ENCODE results near the gene KIAA2012.

Gene KIAA2012

DNA sequence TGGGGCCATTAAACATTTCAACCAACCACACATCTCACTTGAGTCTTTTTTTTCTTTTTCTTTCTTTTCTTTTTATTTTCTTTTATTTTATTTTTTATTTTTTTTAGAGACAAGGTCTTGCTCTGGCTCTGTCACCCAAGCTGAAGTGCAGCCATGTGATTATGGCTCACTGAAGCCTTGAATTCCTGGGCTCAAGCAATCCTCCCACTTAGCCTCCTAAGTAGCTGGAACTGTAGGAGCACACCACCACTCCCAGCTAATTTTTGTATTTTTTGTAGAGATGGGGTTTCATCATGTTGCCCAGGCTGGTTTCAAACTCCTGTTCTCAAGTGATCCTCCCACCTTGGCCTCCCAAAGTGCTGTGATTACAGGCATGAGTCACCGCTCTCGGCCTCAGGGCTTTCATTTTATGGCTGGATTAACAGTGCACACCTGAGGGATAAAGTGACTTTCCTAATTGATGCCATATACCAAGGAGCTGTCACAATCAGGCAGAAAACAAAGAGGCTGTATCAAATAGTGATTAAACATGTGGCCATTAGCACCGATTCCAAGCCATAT, 21.5 kb downstream of the KIAA2012 start:
- DNase-seq (ENCODE audit: insufficient read length, low spot score), result no peak
- TF ChIP-seq POU2F2 (IDR thresholded peaks at IDR 0.05; ENCODE audit: low read depth, low read length) (no peak), TAF1 (IDR thresholded peaks at IDR 0.05; ENCODE audit: low read depth, low read length) (no peak), POLR2AphosphoS5 (IDR thresholded peaks at IDR 0.05; ENCODE audit: low read depth, low read length) (no peak), POLR2A (IDR thresholded peaks at IDR 0.05; ENCODE audit: low read depth, low read length) (no peak), SPI1 (IDR thresholded peaks at IDR 0.05; ENCODE audit: low read depth, low read length) (no peak), PAX5 (IDR thresholded peaks at IDR 0.05; ENCODE audit: insufficient read depth, low read length, severe bottlenecking) (no peak)
- no peak for FAIRE-seq

DNA sequence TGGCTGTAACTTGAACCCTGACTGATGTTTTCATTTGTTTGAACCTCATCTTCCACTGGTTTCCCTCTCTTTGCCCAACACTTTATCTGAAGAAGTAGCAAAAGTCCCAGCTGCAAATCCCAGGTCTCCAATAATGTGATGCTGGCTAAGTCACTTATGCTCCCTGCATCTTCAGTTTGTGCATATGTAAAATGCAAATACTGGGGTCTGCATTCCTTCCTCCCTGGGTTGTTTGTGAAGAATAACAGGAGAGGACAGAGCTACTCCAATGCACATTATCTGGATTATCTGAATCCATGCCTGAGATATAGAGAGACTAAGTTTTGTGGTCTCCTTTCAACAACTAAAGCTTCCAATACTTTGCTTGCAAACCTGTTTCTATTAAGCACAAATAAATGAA, 22.2 kb downstream of the KIAA2012 start:
- TF ChIP-seq POLR2A (IDR thresholded peaks at IDR 0.05; ENCODE audit: low read depth, low read length) (no peak), TAF1 (IDR thresholded peaks at IDR 0.05; ENCODE audit: low read depth, low read length) (no peak), POU2F2 (IDR thresholded peaks at IDR 0.05; ENCODE audit: low read depth, low read length) (no peak), PAX5 (IDR thresholded peaks at IDR 0.05; ENCODE audit: insufficient read depth, low read length, severe bottlenecking) (no peak), POLR2AphosphoS5 (IDR thresholded peaks at IDR 0.05; ENCODE audit: low read depth, low read length) (no peak), SPI1 (IDR thresholded peaks at IDR 0.05; ENCODE audit: low read depth, low read length) (no peak)
- DNase-seq (ENCODE audit: insufficient read length, low spot score), result no peak
- no peak for FAIRE-seq

- no peak for TF ChIP-seq TAF1 (IDR thresholded peaks at IDR 0.05; ENCODE audit: low read depth, low read length)
- no peak for TF ChIP-seq POLR2AphosphoS5 (IDR thresholded peaks at IDR 0.05; ENCODE audit: low read depth, low read length)
- TF ChIP-seq PAX5 (IDR thresholded peaks at IDR 0.05; ENCODE audit: insufficient read depth, low read length, severe bottlenecking), result no peak
- no peak for TF ChIP-seq SPI1 (IDR thresholded peaks at IDR 0.05; ENCODE audit: low read depth, low read length)
- TF ChIP-seq POLR2A (IDR thresholded peaks at IDR 0.05; ENCODE audit: low read depth, low read length), result no peak
- TF ChIP-seq POU2F2 (IDR thresholded peaks at IDR 0.05; ENCODE audit: low read depth, low read length), result no peak
- DNase-seq (ENCODE audit: insufficient read length, low spot score), result no peak
- FAIRE-seq, result no peak
Observed at GRCh38 chr2:202096736-202097135, 23.7 kb downstream of the KIAA2012 start.

- TF ChIP-seq TAF1 (IDR thresholded peaks at IDR 0.05; ENCODE audit: low read depth, low read length) (no peak), POLR2AphosphoS5 (IDR thresholded peaks at IDR 0.05; ENCODE audit: low read depth, low read length) (no peak)
- DNase-seq (ENCODE audit: insufficient read length, low spot score) (no peak), FAIRE-seq (no peak)
Observed at GRCh38 chr2:202098291-202098690, 25.2 kb downstream of the KIAA2012 start.

- no peak for TF ChIP-seq POU2F2 (IDR thresholded peaks at IDR 0.05; ENCODE audit: low read depth, low read length)
- no peak for TF ChIP-seq SPI1 (IDR thresholded peaks at IDR 0.05; ENCODE audit: low read depth, low read length)
- FAIRE-seq, result no peak
- DNase-seq (ENCODE audit: insufficient read length, low spot score), result no peak
Observed at GRCh38 chr2:202099515-202099914, 26.5 kb downstream of the KIAA2012 start.

- TF ChIP-seq POU2F2 (IDR thresholded peaks at IDR 0.05; ENCODE audit: low read depth, low read length), result no peak
- TF ChIP-seq SPI1 (IDR thresholded peaks at IDR 0.05; ENCODE audit: low read depth, low read length), result no peak
- no peak for TF ChIP-seq POLR2A (IDR thresholded peaks at IDR 0.05; ENCODE audit: low read depth, low read length)
- TF ChIP-seq PAX5 (IDR thresholded peaks at IDR 0.05; ENCODE audit: insufficient read depth, low read length, severe bottlenecking), result no peak
- no peak for TF ChIP-seq TAF1 (IDR thresholded peaks at IDR 0.05; ENCODE audit: low read depth, low read length)
- TF ChIP-seq POLR2AphosphoS5 (IDR thresholded peaks at IDR 0.05; ENCODE audit: low read depth, low read length), result no peak
- no peak for DNase-seq (ENCODE audit: insufficient read length, low spot score)
- no peak for FAIRE-seq
Observed at GRCh38 chr2:202100176-202100575, 27.1 kb downstream of the KIAA2012 start.

GRCh38 chr2:202101026-202101579, 28.0 kb downstream of the KIAA2012 start:
- TF ChIP-seq POLR2A (IDR thresholded peaks at IDR 0.05; ENCODE audit: low read depth, low read length), result no peak
- no peak for TF ChIP-seq POLR2AphosphoS5 (IDR thresholded peaks at IDR 0.05; ENCODE audit: low read depth, low read length)
- no peak for TF ChIP-seq SPI1 (IDR thresholded peaks at IDR 0.05; ENCODE audit: low read depth, low read length)
- no peak for TF ChIP-seq PAX5 (IDR thresholded peaks at IDR 0.05; ENCODE audit: insufficient read depth, low read length, severe bottlenecking)
- no peak for TF ChIP-seq POU2F2 (IDR thresholded peaks at IDR 0.05; ENCODE audit: low read depth, low read length)
- no peak for TF ChIP-seq TAF1 (IDR thresholded peaks at IDR 0.05; ENCODE audit: low read depth, low read length)
- DNase-seq (ENCODE audit: insufficient read length, low spot score) (no peak), FAIRE-seq (no peak)

DNA sequence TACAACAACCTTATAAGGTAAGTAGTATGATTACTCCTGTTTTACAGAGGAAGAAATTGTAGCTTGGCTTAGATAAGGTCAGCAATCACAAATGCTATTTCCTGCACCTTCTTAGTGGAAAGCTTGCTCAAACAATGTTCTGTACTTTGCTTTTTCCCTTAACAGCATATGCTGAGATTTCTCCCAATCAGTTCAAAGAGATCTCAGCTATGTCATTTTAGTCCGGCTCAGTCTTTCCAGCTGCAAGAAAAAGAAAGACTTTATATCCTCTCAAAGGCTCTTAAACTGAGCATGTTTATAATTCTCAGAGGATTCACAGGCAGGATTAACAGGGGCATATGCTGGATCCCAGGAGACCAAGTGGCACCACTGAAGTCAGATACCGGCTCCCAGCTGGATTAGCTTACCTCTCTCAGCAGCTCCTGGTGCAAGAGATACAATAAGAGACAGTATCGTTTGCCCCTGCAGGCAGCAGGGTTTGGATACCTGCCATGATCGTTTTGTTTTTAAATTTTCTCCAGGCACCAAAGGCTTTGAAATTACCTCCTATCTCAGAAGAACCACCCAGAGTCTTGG, 29.5 kb downstream of the KIAA2012 start:
- FAIRE-seq, result no peak
- TF ChIP-seq TAF1 (IDR thresholded peaks at IDR 0.05; ENCODE audit: low read depth, low read length), result no peak

GRCh38 chr2:202104286-202104870, 31.3 kb downstream of the KIAA2012 start:
- TF ChIP-seq POLR2A (IDR thresholded peaks at IDR 0.05; ENCODE audit: low read depth, low read length) (no peak), POLR2AphosphoS5 (IDR thresholded peaks at IDR 0.05; ENCODE audit: low read depth, low read length) (no peak), TAF1 (IDR thresholded peaks at IDR 0.05; ENCODE audit: low read depth, low read length) (no peak), PAX5 (IDR thresholded peaks at IDR 0.05; ENCODE audit: insufficient read depth, low read length, severe bottlenecking) (no peak), SPI1 (IDR thresholded peaks at IDR 0.05; ENCODE audit: low read depth, low read length) (no peak), POU2F2 (IDR thresholded peaks at IDR 0.05; ENCODE audit: low read depth, low read length) (no peak)
- peak; percentile 14 for DNase-seq (ENCODE audit: insufficient read length, low spot score)
- FAIRE-seq, result peak; percentile 59

More for the DNA sequence above, 29.5 kb downstream of the KIAA2012 start:
- DNase-seq (ENCODE audit: insufficient read length, low spot score), result no peak

DNA sequence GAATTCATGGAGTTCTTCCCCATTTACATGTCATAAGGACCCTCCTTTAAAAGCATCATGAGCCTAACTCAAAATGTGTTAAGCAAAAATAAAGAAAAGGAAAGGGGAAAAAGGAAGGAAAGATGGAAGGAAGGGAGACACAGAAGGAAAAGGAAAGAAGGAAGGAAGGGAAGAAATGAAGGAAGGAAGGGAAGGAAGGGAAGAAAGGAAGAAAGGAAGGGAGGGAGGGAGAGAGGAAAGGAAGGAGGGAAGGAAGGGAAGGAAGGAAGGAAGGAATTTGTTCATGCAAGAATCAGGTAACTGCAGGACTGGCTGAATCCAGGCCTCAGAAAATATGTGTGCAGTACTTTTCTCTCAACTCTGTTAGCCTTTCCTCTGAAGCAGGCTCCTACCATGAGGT, 32.0 kb downstream of the KIAA2012 start:
- no peak for DNase-seq (ENCODE audit: insufficient read length, low spot score)
- no peak for FAIRE-seq
- TF ChIP-seq TAF1 (IDR thresholded peaks at IDR 0.05; ENCODE audit: low read depth, low read length), result no peak
- no peak for TF ChIP-seq PAX5 (IDR thresholded peaks at IDR 0.05; ENCODE audit: insufficient read depth, low read length, severe bottlenecking)
- TF ChIP-seq POLR2AphosphoS5 (IDR thresholded peaks at IDR 0.05; ENCODE audit: low read depth, low read length), result no peak
- no peak for TF ChIP-seq POLR2A (IDR thresholded peaks at IDR 0.05; ENCODE audit: low read depth, low read length)

All from GM12891 (cell line).